ENCODE data around the gene UBE2Z.

The UBE2Z gene

DNA sequence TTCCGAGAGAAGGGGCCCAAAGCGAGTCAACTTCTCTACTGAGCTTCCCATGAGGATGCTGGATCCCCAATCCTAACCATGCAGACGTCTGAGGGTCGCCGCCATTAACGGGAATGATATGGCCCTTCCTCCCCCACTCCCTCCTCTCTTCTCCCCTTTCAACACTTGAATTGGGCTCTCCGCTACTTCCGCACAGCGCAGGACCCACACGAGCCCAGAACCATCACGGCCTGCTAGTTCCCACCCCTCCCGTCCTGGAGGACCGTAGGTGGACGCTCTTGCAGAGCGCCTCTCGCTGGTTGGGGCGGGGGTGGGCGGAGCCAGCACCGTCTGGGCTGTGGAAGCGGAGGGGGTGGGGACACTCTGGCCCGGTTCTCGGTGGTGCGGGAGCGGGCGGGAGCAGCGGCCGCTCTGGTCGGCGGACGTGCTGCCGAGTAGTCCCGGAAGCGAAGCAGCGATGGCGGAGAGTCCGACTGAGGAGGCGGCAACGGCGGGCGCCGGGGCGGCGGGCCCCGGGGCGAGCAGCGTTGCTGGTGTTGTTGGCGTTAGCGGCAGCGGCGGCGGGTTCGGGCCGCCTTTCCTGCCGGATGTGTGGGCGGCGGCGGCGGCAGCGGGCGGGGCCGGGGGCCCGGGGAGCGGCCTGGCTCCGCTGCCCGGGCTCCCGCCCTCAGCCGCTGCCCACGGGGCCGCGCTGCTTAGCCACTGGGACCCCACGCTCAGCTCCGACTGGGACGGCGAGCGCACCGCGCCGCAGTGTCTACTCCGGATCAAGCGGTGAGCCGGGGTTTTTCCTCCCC is at the start of gene UBE2Z:
TSS of gene UBE2Z (plus strand) at position 361 of the 797 bp plus-strand sequence. CDS start at position 458, 97 bp downstream.
- H3K4me3 ChIP-seq (replicated peaks; ENCODE audit: low read depth, low read length) = peak within 1 kb of the TSS; percentile 63
- TF ChIP-seq, protein P1, sequence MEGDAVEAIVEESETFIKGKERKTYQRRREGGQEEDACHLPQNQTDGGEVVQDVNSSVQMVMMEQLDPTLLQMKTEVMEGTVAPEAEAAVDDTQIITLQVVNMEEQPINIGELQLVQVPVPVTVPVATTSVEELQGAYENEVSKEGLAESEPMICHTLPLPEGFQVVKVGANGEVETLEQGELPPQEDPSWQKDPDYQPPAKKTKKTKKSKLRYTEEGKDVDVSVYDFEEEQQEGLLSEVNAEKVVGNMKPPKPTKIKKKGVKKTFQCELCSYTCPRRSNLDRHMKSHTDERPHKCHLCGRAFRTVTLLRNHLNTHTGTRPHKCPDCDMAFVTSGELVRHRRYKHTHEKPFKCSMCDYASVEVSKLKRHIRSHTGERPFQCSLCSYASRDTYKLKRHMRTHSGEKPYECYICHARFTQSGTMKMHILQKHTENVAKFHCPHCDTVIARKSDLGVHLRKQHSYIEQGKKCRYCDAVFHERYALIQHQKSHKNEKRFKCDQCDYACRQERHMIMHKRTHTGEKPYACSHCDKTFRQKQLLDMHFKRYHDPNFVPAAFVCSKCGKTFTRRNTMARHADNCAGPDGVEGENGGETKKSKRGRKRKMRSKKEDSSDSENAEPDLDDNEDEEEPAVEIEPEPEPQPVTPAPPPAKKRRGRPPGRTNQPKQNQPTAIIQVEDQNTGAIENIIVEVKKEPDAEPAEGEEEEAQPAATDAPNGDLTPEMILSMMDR (IDR thresholded peaks at IDR 0.05; ENCODE audit: low read length, missing control alignments) = no peak
- DNase-seq (ENCODE audit: low read depth) = peak; percentile 97

DNA sequence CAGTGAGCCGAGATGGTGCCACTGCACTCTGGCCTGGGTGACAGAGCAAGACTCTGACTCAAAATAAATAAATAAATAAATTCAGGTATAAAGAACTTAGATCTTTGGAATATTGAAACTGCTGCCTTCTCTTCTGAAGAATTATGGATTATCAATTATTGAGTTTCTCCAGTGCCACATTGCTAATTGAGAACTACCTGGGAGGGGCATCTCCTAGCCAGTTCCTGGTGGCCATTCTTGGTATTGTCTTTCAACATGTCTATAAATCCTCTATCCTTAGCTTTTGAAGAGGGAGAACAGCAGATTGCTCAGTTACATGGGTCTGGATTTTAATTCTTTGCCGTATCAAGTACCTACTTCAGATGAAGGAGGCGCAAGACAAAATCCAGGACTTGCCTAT is 48.2 kb upstream of the UBE2Z start:
- TF ChIP-seq, protein P1 (IDR thresholded peaks at IDR 0.05; ENCODE audit: low read length, missing control alignments) = peak; percentile 10
- no peak overlapping the region for H3K4me3 ChIP-seq (replicated peaks; ENCODE audit: low read depth, low read length)
- DNase-seq (ENCODE audit: low read depth) = no peak

DNA sequence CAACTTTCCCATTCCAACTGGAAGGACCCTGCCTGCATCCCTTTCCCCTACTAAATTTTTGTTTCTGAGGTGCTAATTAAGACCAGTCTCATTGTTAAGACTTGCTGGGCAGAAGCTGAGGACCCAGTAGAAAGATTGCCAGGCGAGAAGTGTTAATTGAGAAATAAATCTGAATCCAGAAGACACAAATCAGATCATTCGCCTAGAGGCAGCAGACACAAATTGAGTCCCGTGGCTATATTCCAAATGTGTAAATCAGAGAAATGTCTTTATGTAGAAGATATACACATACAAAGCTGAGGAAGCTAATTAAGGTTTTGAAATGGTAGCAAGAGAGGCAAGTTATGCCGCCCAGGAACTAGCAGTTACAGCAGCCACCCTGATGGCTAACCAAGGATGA is 47.8 kb upstream of the UBE2Z start:
- DNase-seq (ENCODE audit: low read depth) = no peak
- TF ChIP-seq, protein P1 (IDR thresholded peaks at IDR 0.05; ENCODE audit: low read length, missing control alignments) = no peak
- no peak overlapping the region for H3K4me3 ChIP-seq (replicated peaks; ENCODE audit: low read depth, low read length)

DNA sequence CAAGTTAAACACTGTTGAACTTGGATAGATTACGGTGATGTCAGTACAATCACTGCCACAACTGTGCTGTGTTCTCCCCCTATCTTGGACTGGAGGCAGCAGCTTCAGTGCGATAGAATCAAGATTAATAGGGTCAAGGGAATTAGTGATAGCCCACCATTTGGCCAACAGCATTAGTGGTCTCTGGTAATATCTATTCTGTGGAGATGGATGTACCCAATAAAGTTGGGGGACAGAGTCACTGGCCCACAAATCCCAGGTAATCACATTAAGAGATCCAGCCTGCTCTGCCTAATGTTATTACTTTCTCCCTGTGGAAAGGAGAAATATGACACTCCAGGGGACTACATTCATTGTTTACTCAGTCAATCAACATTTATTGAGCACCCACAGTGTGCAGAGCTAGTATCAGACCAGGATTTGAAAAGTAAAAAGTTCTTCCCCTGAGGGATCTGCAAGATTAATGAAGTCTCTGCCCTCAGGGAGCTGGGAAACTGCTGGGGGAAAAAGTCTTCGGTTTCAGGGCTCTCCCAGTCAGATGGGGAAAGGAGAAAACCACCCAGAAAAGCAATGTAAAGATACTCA is 39.2 kb upstream of the UBE2Z start:
- TF ChIP-seq, protein P1 (IDR thresholded peaks at IDR 0.05; ENCODE audit: low read length, missing control alignments) = no peak
- DNase-seq (ENCODE audit: low read depth) = no peak
- no peak overlapping the region for H3K4me3 ChIP-seq (replicated peaks; ENCODE audit: low read depth, low read length)

DNA sequence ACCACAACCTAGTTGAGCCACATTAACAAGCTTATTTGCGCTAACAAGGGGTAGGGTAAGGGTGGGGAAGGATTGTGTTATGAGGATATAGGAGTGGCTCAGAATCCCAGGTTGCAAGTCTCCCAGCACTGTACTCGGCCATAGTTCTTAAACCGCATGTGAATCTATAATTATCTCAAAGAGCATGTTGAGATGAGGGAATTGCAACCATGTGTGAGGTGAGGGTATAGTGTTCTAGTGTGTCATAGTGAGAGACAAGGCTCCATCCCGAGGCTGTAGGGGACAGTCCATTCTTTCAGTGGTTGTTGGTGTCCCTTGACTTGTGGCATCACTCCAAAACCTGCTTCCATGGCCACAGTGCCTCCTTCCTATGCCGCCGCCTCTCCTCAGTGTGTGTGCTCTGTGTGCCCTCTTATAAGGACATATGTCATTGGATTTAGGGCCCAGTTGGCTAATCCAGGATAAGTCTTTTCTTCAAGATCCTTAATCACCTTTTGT is 38.3 kb upstream of the UBE2Z start:
- TF ChIP-seq, protein P1 (IDR thresholded peaks at IDR 0.05; ENCODE audit: low read length, missing control alignments) = no peak
- no peak overlapping the region for H3K4me3 ChIP-seq (replicated peaks; ENCODE audit: low read depth, low read length)
- no peak for DNase-seq (ENCODE audit: low read depth)

DNA sequence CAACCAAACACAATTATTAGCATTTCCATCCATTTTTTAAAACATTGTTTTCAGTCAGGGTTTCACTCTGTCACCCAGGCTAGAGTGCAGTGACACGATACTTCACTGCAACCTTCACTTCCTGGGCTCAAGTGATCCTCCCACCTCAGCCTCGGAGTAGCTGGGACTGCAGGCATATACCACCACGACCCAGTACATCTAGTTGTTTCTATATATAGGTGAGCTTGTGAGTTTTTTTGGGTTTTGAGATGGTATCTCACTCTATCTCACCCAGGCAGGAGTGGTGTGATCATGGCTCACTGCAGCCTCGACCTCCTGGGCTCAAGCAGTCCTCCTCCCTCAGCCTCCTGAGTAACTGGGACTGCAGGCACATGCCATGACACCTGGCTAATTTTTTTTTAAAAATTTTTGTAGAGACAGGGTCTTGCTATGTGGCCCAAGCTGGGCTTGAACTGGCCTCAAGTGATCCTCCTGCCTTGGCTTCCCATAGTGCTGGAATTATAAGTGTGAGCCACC is 37.1 kb upstream of the UBE2Z start:
- no peak for DNase-seq (ENCODE audit: low read depth)
- no peak overlapping the region for H3K4me3 ChIP-seq (replicated peaks; ENCODE audit: low read depth, low read length)
- TF ChIP-seq, protein P1 (IDR thresholded peaks at IDR 0.05; ENCODE audit: low read length, missing control alignments) = no peak
